SH-SY5Y (cell line): ENCODE measurements around the gene MGA.

Source experiments
- GATA2 ChIP-seq: IDR thresholded peaks from 2 replicates; pipeline ENCODE4 v1.6.1; 2011; ENCODE audit warnings: mild to moderate bottlenecking, low read depth, low read length
- GATA3 ChIP-seq: IDR thresholded peaks from 2 replicates; pipeline ENCODE4 v1.6.1; 2011; ENCODE audit warnings: low read depth, mild to moderate bottlenecking, low read length, moderate library complexity

- no peak for TF ChIP-seq GATA2
- no peak for TF ChIP-seq GATA3
Observed at GRCh38 chr15:41669701-41670100, 9.5 kb downstream of the MGA start.
